AG04450 (cell line): ENCODE measurements around the gene MTMR1. TPM values are rescaled to one million over a fixed set of nuclear protein-coding genes. Genes with fewer than 3 reads are reported as not detected.

Experiments
- CTCF ChIA-PET: fragments of 300-600, 350-600 bp; formaldehyde crosslinking; extraction: SDS; loops from one replicate; lab custom pipeline; 2022; ENCODE audit warnings: antibody characterized with exemption, inconsistent platforms; lab: Charles Lee
- POLR2A ChIA-PET: fragments of 350-600 bp; formaldehyde crosslinking; extraction: SDS; loops from one replicate; lab custom pipeline; 2021; ENCODE audit warnings: antibody characterized with exemption, inconsistent platforms; lab: Yijun Ruan, JAX
- DNase-seq: peaks from one replicate; pipeline ENCODE4 v3.0.0-alpha.2; 2011; ENCODE audit warnings: low read depth, low spot score
- H3K27ac ChIP-seq: one replicate; pipeline ENCODE4 v1.5.1; 2012; ENCODE audit warnings: low read depth, low read length, control low read depth
- H3K27me3 ChIP-seq: one replicate; pipeline ENCODE4 v1.6.0; 2012; ENCODE audit warnings: low read length; ENCODE audit not compliant: control insufficient read depth, insufficient read depth
- H3K4me3 ChIP-seq: 2 replicates; pipeline ENCODE4 v1.5.1; 2011; ENCODE audit warnings: mild to moderate bottlenecking, low read depth, low read length, control low read depth
- H3K9me3 ChIP-seq: 2 replicates; pipeline ENCODE4 v1.5.1; 2012; ENCODE audit warnings: low read length; ENCODE audit not compliant: control insufficient read depth, insufficient read depth
- polyA plus RNA-seq: library from polyadenylated mRNA; depleted of rRNA; stranded (reverse); fragments of >200 nt; gene quantifications from 2 replicates; pipeline ENCODE4 v1.2.3, GENCODE V29; 2011
- TF ChIP-seq, protein P1 (sequence below): IDR thresholded peaks from 2 replicates; pipeline ENCODE4 v1.5.1; 2011; ENCODE audit warnings: low read depth, low read length, control low read depth, inconsistent platforms

MTMR1 gene
- polyA plus RNA-seq, 1 experiment: 43.6 TPM

DNA sequence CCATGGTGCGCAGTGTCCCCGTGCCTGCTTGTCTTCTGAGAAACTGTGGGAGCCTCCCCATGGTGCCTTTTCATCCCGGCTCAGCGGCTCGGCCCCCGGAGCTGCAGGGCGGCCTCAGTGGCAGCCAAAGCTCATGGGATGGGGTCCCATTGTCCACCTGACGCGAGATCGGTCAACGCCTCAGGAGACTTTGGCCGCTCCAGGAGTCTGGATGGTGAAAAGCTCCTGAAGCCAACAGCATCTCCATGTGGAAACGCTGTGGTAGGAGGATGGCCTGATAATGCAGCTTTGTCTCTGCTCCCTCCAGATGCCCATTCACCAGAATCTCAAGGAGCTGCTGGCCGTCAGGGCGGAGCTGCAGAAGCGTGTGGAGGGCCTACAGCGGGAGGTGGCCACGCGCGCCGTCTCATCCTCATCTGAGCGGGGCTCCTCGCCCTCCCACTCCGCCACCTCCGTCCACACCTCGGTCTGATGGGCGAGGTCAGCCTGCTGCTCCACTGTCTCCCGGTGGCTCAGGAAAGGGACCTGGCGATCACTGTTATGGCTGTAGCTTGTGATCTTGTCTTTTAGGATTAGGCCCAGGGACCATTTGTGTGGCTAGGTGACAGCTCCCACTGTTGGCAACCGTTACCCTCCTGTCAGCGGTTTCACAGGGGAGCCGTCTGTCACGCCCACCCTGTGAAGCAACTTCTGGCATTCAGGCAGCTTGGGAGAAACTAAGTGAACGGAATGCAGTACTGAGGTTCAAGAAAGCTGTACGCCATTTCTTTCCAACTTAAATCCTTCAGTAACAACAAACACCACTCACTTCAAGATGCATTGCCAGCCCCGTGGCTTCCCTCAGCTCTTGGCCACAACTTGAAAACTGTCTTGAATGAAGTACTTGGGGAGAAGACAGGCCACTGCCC, 69.3 kb downstream of the MTMR1 start:
- no peak overlapping the region for H3K4me3 ChIP-seq
- no peak for DNase-seq
- CTCF ChIA-PET: interaction anchor here (3.4 kb wide), 1 partner anchor 10 kb away, joined by 14 read pairs; no protein-coding TSS in a partner anchor
- H3K27me3 ChIP-seq: no peaks in the 10 kb centered on the region
- TF ChIP-seq, protein P1, sequence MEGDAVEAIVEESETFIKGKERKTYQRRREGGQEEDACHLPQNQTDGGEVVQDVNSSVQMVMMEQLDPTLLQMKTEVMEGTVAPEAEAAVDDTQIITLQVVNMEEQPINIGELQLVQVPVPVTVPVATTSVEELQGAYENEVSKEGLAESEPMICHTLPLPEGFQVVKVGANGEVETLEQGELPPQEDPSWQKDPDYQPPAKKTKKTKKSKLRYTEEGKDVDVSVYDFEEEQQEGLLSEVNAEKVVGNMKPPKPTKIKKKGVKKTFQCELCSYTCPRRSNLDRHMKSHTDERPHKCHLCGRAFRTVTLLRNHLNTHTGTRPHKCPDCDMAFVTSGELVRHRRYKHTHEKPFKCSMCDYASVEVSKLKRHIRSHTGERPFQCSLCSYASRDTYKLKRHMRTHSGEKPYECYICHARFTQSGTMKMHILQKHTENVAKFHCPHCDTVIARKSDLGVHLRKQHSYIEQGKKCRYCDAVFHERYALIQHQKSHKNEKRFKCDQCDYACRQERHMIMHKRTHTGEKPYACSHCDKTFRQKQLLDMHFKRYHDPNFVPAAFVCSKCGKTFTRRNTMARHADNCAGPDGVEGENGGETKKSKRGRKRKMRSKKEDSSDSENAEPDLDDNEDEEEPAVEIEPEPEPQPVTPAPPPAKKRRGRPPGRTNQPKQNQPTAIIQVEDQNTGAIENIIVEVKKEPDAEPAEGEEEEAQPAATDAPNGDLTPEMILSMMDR: no peak
- H3K27ac ChIP-seq: no peak overlapping the region
- POLR2A ChIA-PET: no interaction called here
- H3K9me3 ChIP-seq: no peaks in the 10 kb centered on the region

DNA sequence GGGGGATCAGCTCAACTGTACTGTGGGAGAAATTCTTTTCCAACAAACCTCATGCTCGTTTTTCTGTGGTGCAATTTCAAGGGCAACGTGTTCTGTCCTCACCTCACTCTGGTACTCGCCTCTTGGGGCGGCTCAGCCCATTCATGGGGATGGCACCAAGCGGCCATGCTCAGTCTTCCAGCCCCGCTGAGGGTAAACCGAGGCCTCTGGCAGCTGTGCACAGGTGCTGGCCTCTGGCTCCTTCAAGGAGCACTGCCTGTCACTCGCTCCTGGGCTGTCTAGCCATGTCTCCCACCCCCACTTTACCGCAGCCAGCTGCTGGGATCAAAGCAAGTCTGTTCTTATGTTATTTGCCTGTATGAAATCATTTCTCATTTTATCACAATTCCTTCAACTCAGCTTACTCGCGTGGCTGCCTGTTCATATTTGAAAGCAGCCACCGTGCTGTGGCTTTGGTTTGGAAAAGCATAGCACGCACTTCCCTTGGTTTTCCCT, 70.2 kb downstream of the MTMR1 start:
- ChIA-PET POLR2A (no interaction called here), CTCF (interaction anchor here (3.4 kb wide), 1 partner anchor 9 kb away, joined by 14 read pairs; no protein-coding TSS in a partner anchor)
- Histone ChIP-seq H3K4me3 (no peak overlapping the region), H3K27me3 (no peaks in the 10 kb centered on the region), H3K9me3 (no peaks in the 10 kb centered on the region), H3K27ac (no peak overlapping the region)
- TF ChIP-seq, protein P1: no peak
- DNase-seq: no peak

- ChIA-PET POLR2A (no interaction called here), CTCF (interaction anchor here (3.4 kb wide), 1 partner anchor 9 kb away, joined by 14 read pairs; no protein-coding TSS in a partner anchor)
- Histone ChIP-seq H3K27me3 (no peaks in the 10 kb centered on the region), H3K9me3 (no peaks in the 10 kb centered on the region), H3K27ac (no peak overlapping the region), H3K4me3 (no peak overlapping the region)
- no peak for DNase-seq
- TF ChIP-seq, protein P1: no peak
Measured at GRCh38 chrX:150763810-150764209, 70.6 kb downstream of the MTMR1 start.

DNA sequence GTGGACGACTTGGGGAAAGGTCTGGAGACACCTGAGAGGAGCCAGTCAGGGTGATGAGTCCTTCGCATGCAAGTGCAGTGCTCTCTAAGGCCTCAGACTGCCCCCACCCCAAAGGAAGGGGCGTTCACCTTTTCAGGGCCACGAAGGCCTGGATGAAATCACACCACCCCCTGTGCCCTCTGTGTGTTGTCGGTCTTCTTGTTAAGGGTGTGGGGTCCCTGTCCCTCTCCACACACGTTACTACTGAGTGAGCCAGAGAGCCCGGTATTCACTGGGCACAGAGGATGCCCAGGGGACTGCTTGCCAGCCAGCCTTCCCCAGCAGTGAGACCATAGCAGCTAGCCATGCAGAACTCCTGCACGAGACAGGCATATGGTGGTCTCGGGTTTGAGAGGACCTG, 72.0 kb downstream of the MTMR1 start:
- Histone ChIP-seq H3K4me3 (no peak overlapping the region), H3K27me3 (no peaks in the 10 kb centered on the region), H3K27ac (no peak overlapping the region), H3K9me3 (no peaks in the 10 kb centered on the region)
- POLR2A ChIA-PET: no interaction called here
- CTCF ChIA-PET: no interaction called here
- TF ChIP-seq, protein P1: no peak
- no peak for DNase-seq

GRCh38 chrX:150765782-150766350, 72.7 kb downstream of the MTMR1 start:
- TF ChIP-seq, protein P1: no peak
- H3K9me3 ChIP-seq: no peaks in the 10 kb centered on the region
- DNase-seq: no peak
- no peak overlapping the region for H3K4me3 ChIP-seq
- CTCF ChIA-PET: no interaction called here
- H3K27me3 ChIP-seq: no peaks in the 10 kb centered on the region
- H3K27ac ChIP-seq: no peak overlapping the region
- POLR2A ChIA-PET: no interaction called here
